HepG2 (cell line): ENCODE measurements around the gene RAB40C. TPM values are rescaled to one million over a fixed set of nuclear protein-coding genes. Genes with fewer than 3 reads are reported as not detected.

ENCODE experiments used
- AGO2 ChIP-seq: fragments of 200-400 bp; formaldehyde crosslinking; optimal IDR thresholded peaks from 2 replicates; pipeline ENCODE3; 2017; ENCODE audit warnings: mild to moderate bottlenecking, low read depth, low read length, moderate library complexity
- KDM5A ChIP-seq: fragments of 200-600 bp; sonication (generic); IDR thresholded peaks from 2 replicates; pipeline ENCODE4 v1.7.0; 2018; ENCODE audit warnings: antibody characterized with exemption, mild to moderate bottlenecking, low read length, borderline replicate concordance
- SALL1 ChIP-seq: sonication (generic); formaldehyde crosslinking; IDR thresholded peaks from 2 replicates; pipeline ENCODE4 v1.8.0; 2022; ENCODE audit warnings: mild to moderate bottlenecking, missing genetic modification reagents
- SAP130 ChIP-seq: IDR thresholded peaks from 2 replicates; pipeline ENCODE4 v1.6.1; 2016; ENCODE audit warnings: low read depth
- SMAD3 ChIP-seq: sonication (generic); formaldehyde crosslinking; IDR thresholded peaks from 2 replicates; pipeline ENCODE4 v1.4.0; 2020; ENCODE audit warnings: missing genetic modification reagents
- SP4 ChIP-seq: sonication (generic); formaldehyde crosslinking; IDR thresholded peaks from 2 replicates; pipeline ENCODE4 v1.8.1; 2023; ENCODE audit warnings: mild to moderate bottlenecking, missing genetic modification reagents
- TCF12 ChIP-seq, 2 experiments: fragments of 450-650 bp in 1 of 2; sonication (generic) in 1 of 2; formaldehyde crosslinking in 1 of 2; IDR thresholded peaks; 2 replicates each; pipeline versions ENCODE4 v1.6.1 to v1.8.0; 2017 to 2022; ENCODE audit warnings: antibody characterized with exemption in 1 of 2, mild to moderate bottlenecking in 1 of 2, missing genetic modification reagents in 1 of 2, moderate library complexity in 1 of 2
- ZFP82 ChIP-seq: sonication (generic); formaldehyde crosslinking; IDR thresholded peaks from 2 replicates; pipeline ENCODE4 v1.5.1; 2020; ENCODE audit warnings: mild to moderate bottlenecking, missing genetic modification reagents, borderline replicate concordance
- ZKSCAN5 ChIP-seq: sonication (generic); formaldehyde crosslinking; IDR thresholded peaks from 2 replicates; pipeline ENCODE4 v1.5.1; 2020; ENCODE audit warnings: mild to moderate bottlenecking, missing genetic modification reagents
- ZMYM3 ChIP-seq: sonication (generic); formaldehyde crosslinking; IDR thresholded peaks from 2 replicates; pipeline ENCODE4 v1.5.1; 2020; ENCODE audit warnings: mild to moderate bottlenecking, missing genetic modification reagents
- ZNF557 ChIP-seq: sonication (generic); formaldehyde crosslinking; IDR thresholded peaks from 2 replicates; pipeline ENCODE4 v1.4.0; 2020; ENCODE audit warnings: missing genetic modification reagents
- ZNF614 ChIP-seq: IDR thresholded peaks from 2 replicates; pipeline ENCODE4 v1.6.1; 2018; ENCODE audit warnings: missing biosample characterization, missing genetic modification reagents, inconsistent platforms, borderline replicate concordance
- ZNF687 ChIP-seq: sonication (generic); formaldehyde crosslinking; IDR thresholded peaks from 2 replicates; pipeline ENCODE4 v1.5.1; 2020; ENCODE audit warnings: mild to moderate bottlenecking, missing genetic modification reagents, moderate library complexity
- polyA plus RNA-seq, 8 experiments: library from polyadenylated mRNA; depleted of rRNA in 3 of 8; stranded (reverse) in 7 of 8; unstranded in 1 of 8; fragments of >200 nt; fragmentation: Illumina TruSeq in 4 of 8; extraction: Trizol in 4 of 8; gene quantifications; 2 replicates each; pipeline versions ENCODE4 v1.2.1 to v1.2.3, GENCODE V29; 2011 to 2016; ENCODE audit warnings: low read depth in 4 of 8, missing spikeins in 1 of 8, mixed read lengths in 1 of 8; ENCODE audit not compliant: insufficient read depth in 1 of 8
- total RNA-seq, 5 experiments: library from RNA; depleted of rRNA; stranded (reverse); fragments of >200 nt; fragmentation: Illumina TruSeq; extraction: Trizol; gene quantifications; 2 replicates each; pipeline ENCODE4 v1.2.3, GENCODE V29; 2016; ENCODE audit warnings: low read depth in 1 of 5
- TF ChIP-seq, protein P1 (sequence below): sonication (generic); formaldehyde crosslinking; IDR thresholded peaks from 2 replicates; pipeline ENCODE4 v1.8.0; 2022; ENCODE audit warnings: mild to moderate bottlenecking, missing genetic modification reagents
- TF ChIP-seq, protein P2 (sequence below): sonication (generic); formaldehyde crosslinking; IDR thresholded peaks from 2 replicates; pipeline ENCODE4 v1.4.0; 2020; ENCODE audit warnings: missing genetic modification reagents, mild to moderate bottlenecking, borderline replicate concordance

Gene RAB40C
- total and polyA plus RNA-seq, 2 of the 13 experiments (the other 11 are each of a cell fraction or from before 2014, with no cell fraction given), result 7.7 to 11.5 TPM

DNA sequence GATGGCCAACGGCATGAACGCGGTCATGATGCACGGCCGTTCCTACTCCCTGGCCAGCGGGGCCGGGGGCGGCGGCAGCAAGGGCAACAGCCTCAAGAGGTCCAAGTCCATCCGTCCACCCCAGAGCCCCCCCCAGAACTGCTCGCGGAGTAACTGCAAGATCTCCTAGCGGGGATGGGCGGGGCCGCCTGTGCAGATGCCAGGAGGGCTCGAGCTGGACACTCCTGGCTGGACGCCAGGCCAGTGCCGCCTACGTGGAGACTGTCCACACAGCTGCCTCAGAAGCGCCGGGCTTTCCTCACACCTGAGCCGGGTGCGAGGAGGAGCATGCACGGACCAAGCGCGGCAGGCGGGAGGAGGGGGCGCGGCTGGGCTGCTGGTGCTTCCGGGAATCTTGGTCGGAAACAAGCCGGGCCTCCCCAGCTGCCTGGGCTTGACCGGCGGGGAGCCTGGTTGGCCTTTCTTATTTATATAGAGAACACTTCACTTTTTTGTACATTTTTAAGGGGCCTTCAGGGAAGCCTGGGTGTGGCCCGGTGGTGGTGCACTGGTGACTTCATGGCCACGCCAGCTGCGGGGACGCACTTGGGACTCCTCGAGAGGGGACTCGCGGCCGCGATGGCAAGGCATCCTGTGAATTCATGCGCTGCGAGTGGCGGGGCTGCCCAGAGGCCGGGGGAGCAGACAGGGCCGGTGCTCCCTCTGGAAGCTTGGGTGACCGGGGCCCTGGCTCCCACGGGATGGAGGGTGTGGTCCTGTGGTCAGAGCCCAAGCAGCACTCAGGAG is 37.8 kb downstream of the RAB40C start (continued):
- TF ChIP-seq KDM5A, result no peak
- TF ChIP-seq ZKSCAN5, result no peak
- TF ChIP-seq, protein P1, sequence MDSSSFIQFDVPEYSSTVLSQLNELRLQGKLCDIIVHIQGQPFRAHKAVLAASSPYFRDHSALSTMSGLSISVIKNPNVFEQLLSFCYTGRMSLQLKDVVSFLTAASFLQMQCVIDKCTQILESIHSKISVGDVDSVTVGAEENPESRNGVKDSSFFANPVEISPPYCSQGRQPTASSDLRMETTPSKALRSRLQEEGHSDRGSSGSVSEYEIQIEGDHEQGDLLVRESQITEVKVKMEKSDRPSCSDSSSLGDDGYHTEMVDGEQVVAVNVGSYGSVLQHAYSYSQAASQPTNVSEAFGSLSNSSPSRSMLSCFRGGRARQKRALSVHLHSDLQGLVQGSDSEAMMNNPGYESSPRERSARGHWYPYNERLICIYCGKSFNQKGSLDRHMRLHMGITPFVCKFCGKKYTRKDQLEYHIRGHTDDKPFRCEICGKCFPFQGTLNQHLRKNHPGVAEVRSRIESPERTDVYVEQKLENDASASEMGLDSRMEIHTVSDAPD, result 0 out of 2 replicates have a peak, but pooled peaks have one; percentile 58
- no peak for TF ChIP-seq ZMYM3
- no peak for TF ChIP-seq ZNF614
- no peak for TF ChIP-seq ZNF557 (CRISPR knock-in tag)
- 0 out of 2 replicates have a peak, but pooled peaks have one; percentile 38 for TF ChIP-seq SALL1 (CRISPR knock-in tag)
- no peak for TF ChIP-seq SMAD3 (CRISPR knock-in tag)
- peak; percentile 71 for TF ChIP-seq AGO2
- TF ChIP-seq, protein P2, sequence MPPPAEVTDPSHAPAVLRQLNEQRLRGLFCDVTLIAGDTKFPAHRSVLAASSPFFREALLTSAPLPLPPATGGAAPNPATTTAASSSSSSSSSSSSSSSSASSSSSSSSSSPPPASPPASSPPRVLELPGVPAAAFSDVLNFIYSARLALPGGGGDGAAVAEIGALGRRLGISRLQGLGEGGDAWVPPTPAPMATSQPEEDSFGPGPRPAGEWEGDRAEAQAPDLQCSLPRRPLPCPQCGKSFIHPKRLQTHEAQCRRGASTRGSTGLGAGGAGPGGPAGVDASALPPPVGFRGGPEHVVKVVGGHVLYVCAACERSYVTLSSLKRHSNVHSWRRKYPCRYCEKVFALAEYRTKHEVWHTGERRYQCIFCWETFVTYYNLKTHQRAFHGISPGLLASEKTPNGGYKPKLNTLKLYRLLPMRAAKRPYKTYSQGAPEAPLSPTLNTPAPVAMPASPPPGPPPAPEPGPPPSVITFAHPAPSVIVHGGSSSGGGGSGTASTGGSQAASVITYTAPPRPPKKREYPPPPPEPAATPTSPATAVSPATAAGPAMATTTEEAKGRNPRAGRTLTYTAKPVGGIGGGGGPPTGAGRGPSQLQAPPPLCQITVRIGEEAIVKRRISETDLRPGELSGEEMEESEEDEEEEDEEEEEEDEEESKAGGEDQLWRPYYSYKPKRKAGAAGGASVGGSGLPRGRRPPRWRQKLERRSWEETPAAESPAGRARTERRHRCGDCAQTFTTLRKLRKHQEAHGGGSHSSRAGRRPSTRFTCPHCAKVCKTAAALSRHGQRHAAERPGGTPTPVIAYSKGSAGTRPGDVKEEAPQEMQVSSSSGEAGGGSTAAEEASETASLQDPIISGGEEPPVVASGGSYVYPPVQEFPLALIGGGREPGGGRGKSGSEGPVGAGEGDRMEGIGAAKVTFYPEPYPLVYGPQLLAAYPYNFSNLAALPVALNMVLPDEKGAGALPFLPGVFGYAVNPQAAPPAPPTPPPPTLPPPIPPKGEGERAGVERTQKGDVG (CRISPR knock-in tag), result peak; percentile 89; the same call in 1 of the 2 replicates
- no peak for TF ChIP-seq TCF12 (IDR thresholded peaks at IDR 0.05)
- no peak for TF ChIP-seq TCF12 (CRISPR knock-in tag; IDR thresholded peaks at IDR 0.05)
- TF ChIP-seq ZNF687 (CRISPR knock-in tag), result peak; percentile 31; the same call in 1 of the 2 replicates
- TF ChIP-seq SP4 (CRISPR knock-in tag), result no peak
- TF ChIP-seq SAP130 (CRISPR knock-in tag), result no peak
- no peak for TF ChIP-seq ZFP82 (CRISPR knock-in tag)
